HepG2 (cell line): ENCODE data around the gene SNIP1. TPM values are rescaled to one million over a fixed set of nuclear protein-coding genes. Genes with fewer than 3 reads are reported as not detected.

ENCODE experiments used
- ATAC-seq: fragments of 200-7000 bp; cut with Tn5 transposase; 3 replicates; pipeline ENCODE4 v1.9.1; 2020; ENCODE audit warnings: mild to moderate bottlenecking, moderate library complexity
- BruUV-seq: library from RNA; stranded (reverse); fragments of 400-500 nt; replicated peaks from 2 replicates; lab custom pipeline; 2021; lab: Mats Ljungman, UMichigan
- CTCF ChIA-PET: fragments of 300-600 bp; formaldehyde crosslinking; extraction: SDS; loops from one replicate; lab custom pipeline; 2021; ENCODE audit warnings: low total read pairs, inconsistent platforms, low intra/inter-chr PET ratio; lab: Yijun Ruan, JAX
- POLR2A ChIA-PET: fragments of 350-600 bp; sonication (Branson Sonifier 250); formaldehyde crosslinking; loops from one replicate; lab custom pipeline; 2020; ENCODE audit warnings: antibody characterized with exemption, inconsistent platforms; lab: Yijun Ruan, JAX
- DNase-seq: peaks from one replicate; pipeline ENCODE4 v3.0.0-alpha.2; 2015; ENCODE audit warnings: low spot score
- FAIRE-seq: peaks from 3 replicates; lab custom pipeline; 2011; peaks lifted over from hg19 to GRCh38; lab: Jason Lieb, UNC
- H2AFZ ChIP-seq: one replicate; pipeline ENCODE4 v1.6.1; 2011; ENCODE audit warnings: low read length, inconsistent platforms
- H3K27ac ChIP-seq: fragments of 300-600 bp; 3 replicates; pipeline ENCODE4 v1.8.0; 2011; ENCODE audit warnings: mixed run types, mild to moderate bottlenecking, mixed read lengths, low read length, inconsistent platforms; ENCODE audit not compliant: insufficient read depth; ENCODE audit errors: extremely low read length
- H3K27me3 ChIP-seq, 2 experiments: fragments of 200-600 bp in 1 of 2; 2 replicates in 1 of 2; 3 replicates in 1 of 2; pipeline versions ENCODE4 v1.6.0 to v1.8.0; 2011; ENCODE audit warnings: low read length in 2 of 2, mild to moderate bottlenecking in 2 of 2, moderate library complexity in 2 of 2, inconsistent platforms in 1 of 2; ENCODE audit not compliant: insufficient read depth in 2 of 2, control insufficient read depth in 1 of 2
- H3K36me3 ChIP-seq, 2 experiments: fragments of 200-600 bp in 1 of 2; replicated peaks in 1 of 2; 2 replicates in 1 of 2; 3 replicates in 1 of 2; pipeline versions ENCODE4 v1.5.1 to v1.8.0; 2011; ENCODE audit warnings: low read length in 2 of 2, inconsistent platforms in 1 of 2; ENCODE audit not compliant: insufficient read depth in 2 of 2, control insufficient read depth in 1 of 2
- H3K4me1 ChIP-seq: 2 replicates; pipeline ENCODE4 v1.5.1; 2012; ENCODE audit warnings: low read length, inconsistent platforms; ENCODE audit not compliant: insufficient read depth
- H3K4me2 ChIP-seq: 2 replicates; pipeline ENCODE4 v1.6.0; 2011; ENCODE audit warnings: low read depth, low read length, inconsistent platforms
- H3K4me3 ChIP-seq, 3 experiments: fragments of 200-600 bp in 1 of 3; sonication (generic), shearing (Covaris generic) in 1 of 3; replicated peaks in 1 of 3; 2 replicates each; pipeline ENCODE4 v1.5.1; 2011 to 2016; ENCODE audit warnings: low read length in 3 of 3, inconsistent platforms in 2 of 3, low read depth in 2 of 3, mild to moderate bottlenecking in 2 of 3, control low read depth in 1 of 3, mixed read lengths in 1 of 3; ENCODE audit not compliant: insufficient read depth in 1 of 3
- H3K79me2 ChIP-seq: one replicate; pipeline ENCODE4 v1.6.1; 2011; ENCODE audit warnings: low read length, inconsistent platforms; ENCODE audit not compliant: insufficient read depth
- H3K9ac ChIP-seq: 2 replicates; pipeline ENCODE4 v1.6.0; 2011; ENCODE audit warnings: mild to moderate bottlenecking, low read depth, low read length, inconsistent platforms; ENCODE audit not compliant: insufficient read depth
- H3K9me3 ChIP-seq: 2 replicates; pipeline ENCODE4 v1.5.1; 2012; ENCODE audit warnings: mild to moderate bottlenecking, low read length
- H4K20me1 ChIP-seq: 2 replicates; pipeline ENCODE4 v1.6.0; 2011; ENCODE audit warnings: inconsistent platforms, mild to moderate bottlenecking, low read length, moderate library complexity; ENCODE audit not compliant: insufficient read depth
- ELF1 ChIP-seq: sonication (generic); formaldehyde crosslinking; IDR thresholded peaks from 2 replicates; pipeline ENCODE4 v1.4.0; 2020; ENCODE audit warnings: missing genetic modification reagents
- HBP1 ChIP-seq: IDR thresholded peaks from 2 replicates; pipeline ENCODE4 v1.6.1; 2016; ENCODE audit warnings: low read depth, control low read depth
- HOXA5 ChIP-seq: sonication (generic); formaldehyde crosslinking; IDR thresholded peaks from 2 replicates; pipeline ENCODE4 v1.4.0; 2020; ENCODE audit warnings: missing genetic modification reagents
- JARID2 ChIP-seq: sonication (generic); formaldehyde crosslinking; IDR thresholded peaks from 2 replicates; pipeline ENCODE4 v1.8.1; 2023; ENCODE audit warnings: missing genetic modification reagents, inconsistent platforms; ENCODE audit not compliant: insufficient replicate concordance
- REST ChIP-seq, 2 experiments: IDR thresholded peaks; 2 replicates each; pipeline ENCODE4 v1.6.1; 2011 to 2012; ENCODE audit warnings: low read length in 2 of 2, borderline replicate concordance in 1 of 2, low read depth in 1 of 2, mild to moderate bottlenecking in 1 of 2, moderate library complexity in 1 of 2
- SNAPC2 ChIP-seq: sonication (generic); formaldehyde crosslinking; IDR thresholded peaks from 2 replicates; pipeline ENCODE4 v1.8.1; 2022; ENCODE audit warnings: mild to moderate bottlenecking, missing genetic modification reagents
- SOX13 ChIP-seq, 3 experiments: fragments of 450-650 bp in 1 of 3; sonication (generic) in 1 of 3; formaldehyde crosslinking in 1 of 3; IDR thresholded peaks in 2 of 3; conservative IDR thresholded peaks in 1 of 3; 2 replicates each; pipeline versions ENCODE4 v1.5.0 to v1.6.1; 2016 to 2020; ENCODE audit warnings: antibody characterized with exemption in 1 of 3, mild to moderate bottlenecking in 1 of 3, missing compliant biosample characterization in 1 of 3, missing genetic modification reagents in 1 of 3, moderate library complexity in 1 of 3
- ZKSCAN8 ChIP-seq: IDR thresholded peaks from 2 replicates; pipeline ENCODE4 v1.6.1; 2016; ENCODE audit warnings: borderline replicate concordance, missing genetic modification reagents, missing compliant biosample characterization
- ZNF510 ChIP-seq: sonication (generic); formaldehyde crosslinking; IDR thresholded peaks from 2 replicates; pipeline ENCODE4 v1.4.0; 2020; ENCODE audit warnings: low read depth, mild to moderate bottlenecking, missing genetic modification reagents
- ZNF674 ChIP-seq: sonication (generic); formaldehyde crosslinking; IDR thresholded peaks from 2 replicates; pipeline ENCODE4 v1.5.0; 2020; ENCODE audit warnings: low read depth, mild to moderate bottlenecking, missing genetic modification reagents
- ZNF678 ChIP-seq: sonication (generic); formaldehyde crosslinking; IDR thresholded peaks from 2 replicates; pipeline ENCODE4 v1.4.0; 2020; ENCODE audit warnings: mild to moderate bottlenecking, missing genetic modification reagents
- WGBS: methylation state at CpG from one replicate; pipeline ENCODE4 v1.1.6; 2017; ENCODE audit warnings: low lambda C conversion rate; 5-methylcytosine and 5-hydroxymethylcytosine counted together
- in situ Hi-C: cut with HindIII; loops from 2 replicates; pipeline ENCODE4 v1.10.0; 2017; ENCODE audit warnings: low pct_unique_long_range_greater_than_20kb; ENCODE audit not compliant: extremely low pct_ligation_motif_present
- intact Hi-C: fragments of 100-400 bp; cut with micrococcal nuclease; formaldehyde crosslinking; loops from one replicate; pipeline ENCODE4 v1.10.0; 2022; ENCODE audit not compliant: unreplicated experiment
- polyA plus RNA-seq, 8 experiments: library from polyadenylated mRNA; depleted of rRNA in 3 of 8; stranded (reverse) in 7 of 8; unstranded in 1 of 8; fragments of >200 nt; fragmentation: Illumina TruSeq in 4 of 8; extraction: Trizol in 4 of 8; gene quantifications; 2 replicates each; pipeline versions ENCODE4 v1.2.1 to v1.2.3, GENCODE V29; 2011 to 2016; ENCODE audit warnings: low read depth in 4 of 8, missing spikeins in 1 of 8, mixed read lengths in 1 of 8; ENCODE audit not compliant: insufficient read depth in 1 of 8
- total RNA-seq, 5 experiments: library from RNA; depleted of rRNA; stranded (reverse); fragments of >200 nt; fragmentation: Illumina TruSeq; extraction: Trizol; gene quantifications; 2 replicates each; pipeline ENCODE4 v1.2.3, GENCODE V29; 2016; ENCODE audit warnings: low read depth in 1 of 5
- TF ChIP-seq, protein P1 (sequence below): sonication (generic); formaldehyde crosslinking; IDR thresholded peaks from 2 replicates; pipeline ENCODE4 v1.4.0; 2020; ENCODE audit warnings: missing genetic modification reagents, mild to moderate bottlenecking, borderline replicate concordance

The SNIP1 gene
- total and polyA plus RNA-seq, 2 of the 13 experiments (the other 11 are each of a cell fraction or from before 2014, with no cell fraction given), result 5.5 to 11.2 TPM

GRCh38 chr1:37497832-37498231 lies 56.3 kb downstream of the SNIP1 start:
- Histone ChIP-seq H3K36me3 (peaks cover 15 to 57% of the 10 kb centered on the region in 2 experiments), H3K9me3 (no peaks in the 10 kb centered on the region), H3K9ac (no peak overlapping the region), H3K4me1 (peaks cover 23% of the 10 kb centered on the region), H3K27me3 (no peaks in the 10 kb centered on the region), H3K4me3 (no peak overlapping the region), H3K4me2 (no peak overlapping the region), H3K79me2 (no peaks in the 10 kb centered on the region), H3K27ac (no peak overlapping the region), H2AFZ (no peak overlapping the region), H4K20me1 (no peaks in the 10 kb centered on the region)
- POLR2A ChIA-PET, result interaction anchor here (1.2 kb wide), 1 partner anchor 12 kb away, joined by 4 read pairs; no protein-coding TSS in a partner anchor
- TF ChIP-seq ELF1 (CRISPR knock-in tag), result no peak
- no peak for TF ChIP-seq SOX13 (IDR thresholded peaks at IDR 0.05)
- TF ChIP-seq SOX13 (CRISPR knock-in tag; conservative IDR thresholded peaks at IDR 0.05 in 1 of 2, IDR thresholded peaks at IDR 0.05 in 1 of 2), result no peak
- TF ChIP-seq REST (IDR thresholded peaks at IDR 0.05; ENCODE audit: borderline replicate concordance in 1 of 2, low read depth in 1 of 2, low read length in 2 of 2), result no peak
- no peak for TF ChIP-seq ZNF678 (CRISPR knock-in tag)
- no peak for TF ChIP-seq ZNF510
- TF ChIP-seq HOXA5 (CRISPR knock-in tag), result no peak
- TF ChIP-seq ZKSCAN8, result no peak
- TF ChIP-seq JARID2, result no peak
- no peak for TF ChIP-seq HBP1 (CRISPR knock-in tag)
- TF ChIP-seq, protein P1, sequence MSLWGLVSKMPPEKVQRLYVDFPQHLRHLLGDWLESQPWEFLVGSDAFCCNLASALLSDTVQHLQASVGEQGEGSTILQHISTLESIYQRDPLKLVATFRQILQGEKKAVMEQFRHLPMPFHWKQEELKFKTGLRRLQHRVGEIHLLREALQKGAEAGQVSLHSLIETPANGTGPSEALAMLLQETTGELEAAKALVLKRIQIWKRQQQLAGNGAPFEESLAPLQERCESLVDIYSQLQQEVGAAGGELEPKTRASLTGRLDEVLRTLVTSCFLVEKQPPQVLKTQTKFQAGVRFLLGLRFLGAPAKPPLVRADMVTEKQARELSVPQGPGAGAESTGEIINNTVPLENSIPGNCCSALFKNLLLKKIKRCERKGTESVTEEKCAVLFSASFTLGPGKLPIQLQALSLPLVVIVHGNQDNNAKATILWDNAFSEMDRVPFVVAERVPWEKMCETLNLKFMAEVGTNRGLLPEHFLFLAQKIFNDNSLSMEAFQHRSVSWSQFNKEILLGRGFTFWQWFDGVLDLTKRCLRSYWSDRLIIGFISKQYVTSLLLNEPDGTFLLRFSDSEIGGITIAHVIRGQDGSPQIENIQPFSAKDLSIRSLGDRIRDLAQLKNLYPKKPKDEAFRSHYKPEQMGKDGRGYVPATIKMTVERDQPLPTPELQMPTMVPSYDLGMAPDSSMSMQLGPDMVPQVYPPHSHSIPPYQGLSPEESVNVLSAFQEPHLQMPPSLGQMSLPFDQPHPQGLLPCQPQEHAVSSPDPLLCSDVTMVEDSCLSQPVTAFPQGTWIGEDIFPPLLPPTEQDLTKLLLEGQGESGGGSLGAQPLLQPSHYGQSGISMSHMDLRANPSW (CRISPR knock-in tag), result no peak
- no peak for TF ChIP-seq SNAPC2 (CRISPR knock-in tag)
- TF ChIP-seq ZNF674 (CRISPR knock-in tag), result no peak
- CTCF ChIA-PET, result no interaction called here
- DNase-seq, result no peak
- no peak for ATAC-seq
- in situ Hi-C loops (no loop called here), intact Hi-C loops (no loop called here)
- WGBS, result 90% methylated on average over 2 of the region's 2 CpGs
- no TSS peak for BruUV-seq
- no peak for FAIRE-seq
